K562 (cell line): ENCODE measurements around the gene ZNF584. TPM values are rescaled to one million over a fixed set of nuclear protein-coding genes. Genes with fewer than 3 reads are reported as not detected.

Experiments used
- ATAC-seq: fragments of 200-7000 bp; cut with Tn5 transposase; 3 replicates; pipeline ENCODE4 v1.9.1; 2020; ENCODE audit warnings: moderate library complexity
- BruUV-seq: library from RNA; stranded (reverse); fragments of 400-500 nt; replicated peaks from 2 replicates; lab custom pipeline; 2021; lab: Mats Ljungman, UMichigan
- CTCF ChIA-PET: fragments of 300-600 bp; formaldehyde crosslinking; extraction: SDS; loops from one replicate; lab custom pipeline; 2021; ENCODE audit warnings: low intra/inter-chr PET ratio; lab: Yijun Ruan, JAX
- POLR2A ChIA-PET: fragments of 300-600, 350-650 bp; sonication (Branson Sonifier 250); formaldehyde crosslinking; extraction: SDS; loops from one replicate; lab custom pipeline; 2021; ENCODE audit warnings: antibody characterized with exemption, inconsistent platforms; lab: Yijun Ruan, JAX
- DNase-seq, 4 experiments: peaks; one replicate each; pipeline versions ENCODE4 v3.0.0 to v3.0.0-alpha.2; 2011 to 2018; ENCODE audit warnings: low spot score in 3 of 4, mixed read lengths in 3 of 4; ENCODE audit errors: extremely low read depth in 1 of 4
- FAIRE-seq: peaks from 2 replicates; lab custom pipeline; 2011; peaks lifted over from hg19 to GRCh38; lab: Jason Lieb, UNC
- H2AFZ ChIP-seq: 2 replicates; pipeline ENCODE4 v1.6.0; 2011; ENCODE audit warnings: low read depth, low read length, control low read depth, inconsistent platforms
- H3K27ac ChIP-seq: fragments of 200-600 bp; 3 replicates; pipeline ENCODE4 v1.8.0; 2011; ENCODE audit warnings: low read depth, mild to moderate bottlenecking, control low read depth, inconsistent platforms, low read length, moderate library complexity, mixed read lengths; ENCODE audit errors: extremely low read depth
- H3K27me3 ChIP-seq, 2 experiments: fragments of 300-600 bp in 1 of 2; 2 replicates in 1 of 2; 3 replicates in 1 of 2; pipeline versions ENCODE4 v1.6.0 to v1.8.0; 2011; ENCODE audit warnings: inconsistent platforms in 2 of 2, low read length in 2 of 2, mild to moderate bottlenecking in 1 of 2, mixed read lengths in 1 of 2, moderate library complexity in 1 of 2; ENCODE audit not compliant: control insufficient read depth in 2 of 2, insufficient read depth in 2 of 2
- H3K36me3 ChIP-seq: fragments of 300-600 bp; 3 replicates; pipeline ENCODE4 v1.8.0; 2011; ENCODE audit warnings: mild to moderate bottlenecking, low read length, inconsistent platforms; ENCODE audit not compliant: control insufficient read depth, insufficient read depth
- H3K4me1 ChIP-seq, 2 experiments: fragments of 200-600 bp in 1 of 2; replicated peaks in 1 of 2; 2 replicates in 1 of 2; 3 replicates in 1 of 2; pipeline versions ENCODE4 v1.5.1 to v1.8.0; 2011; ENCODE audit warnings: inconsistent platforms in 2 of 2, low read length in 2 of 2, mild to moderate bottlenecking in 1 of 2, mixed read lengths in 1 of 2, moderate library complexity in 1 of 2; ENCODE audit not compliant: control insufficient read depth in 2 of 2, insufficient read depth in 2 of 2
- H3K4me2 ChIP-seq: 2 replicates; pipeline ENCODE4 v1.6.1; 2011; ENCODE audit warnings: low read length, control low read depth, inconsistent platforms, mixed read lengths; ENCODE audit not compliant: insufficient read depth
- H3K4me3 ChIP-seq: fragments of 200-600 bp; sonication (generic), shearing (Covaris generic); 2 replicates; pipeline ENCODE4 v1.5.1; 2016; ENCODE audit warnings: control low read depth, inconsistent platforms
- H3K79me2 ChIP-seq: fragments of 200-600 bp; 3 replicates; pipeline ENCODE4 v1.8.0; 2011; ENCODE audit warnings: low read length, inconsistent platforms; ENCODE audit not compliant: control insufficient read depth, insufficient read depth
- H3K9ac ChIP-seq, 2 experiments: 2 replicates each; pipeline versions ENCODE4 v1.6.0 to v1.6.1; 2011; ENCODE audit warnings: low read depth in 2 of 2, low read length in 2 of 2, control low read depth in 1 of 2, inconsistent platforms in 1 of 2, mild to moderate bottlenecking in 1 of 2, mixed read lengths in 1 of 2; ENCODE audit not compliant: insufficient read depth in 1 of 2
- H3K9me1 ChIP-seq: one replicate; pipeline ENCODE4 v1.6.0; 2011; ENCODE audit warnings: inconsistent platforms, mild to moderate bottlenecking, low read length, moderate library complexity; ENCODE audit not compliant: control insufficient read depth, insufficient read depth
- H3K9me3 ChIP-seq: replicated peaks from 2 replicates; pipeline ENCODE4 v1.5.1; 2011; ENCODE audit warnings: low read depth, low read length, inconsistent platforms; ENCODE audit not compliant: control insufficient read depth, insufficient read depth
- H4K20me1 ChIP-seq: replicated peaks from 2 replicates; pipeline ENCODE4 v1.6.1; 2011; ENCODE audit warnings: low read length, inconsistent platforms, mixed read lengths; ENCODE audit not compliant: control insufficient read depth, insufficient read depth
- CEBPZ ChIP-seq: fragments of 150-350 bp; IDR thresholded peaks from 2 replicates; pipeline ENCODE4 v1.6.1; 2014; ENCODE audit warnings: low read depth, mild to moderate bottlenecking, low read length, borderline replicate concordance
- CTCF ChIP-seq, 3 experiments: IDR thresholded peaks in 2 of 3; conservative IDR thresholded peaks in 1 of 3; 2 replicates each; pipeline ENCODE4 v1.5.1; 2011 to 2012; ENCODE audit warnings: low read length in 3 of 3, mild to moderate bottlenecking in 3 of 3, control low read depth in 2 of 3, improper control_type of control experiment in 1 of 3, inconsistent platforms in 1 of 3, low read depth in 1 of 3, mixed read lengths in 1 of 3, moderate library complexity in 1 of 3; ENCODE audit not compliant: insufficient read depth in 2 of 3
- CUX1 ChIP-seq: fragments of 200-800 bp; sonication (Bioruptor generic); IDR thresholded peaks from 2 replicates; pipeline ENCODE4 v1.6.1; 2016; ENCODE audit warnings: missing genetic modification characterization, missing compliant biosample characterization
- HIVEP1 ChIP-seq: fragments of 250-450 bp; sonication (Bioruptor Pico); IDR thresholded peaks from 2 replicates; pipeline ENCODE4 v1.4.0; 2020; ENCODE audit warnings: mild to moderate bottlenecking
- TSHZ1 ChIP-seq: fragments of 250-450 bp; sonication (Bioruptor Pico); IDR thresholded peaks from 2 replicates; pipeline ENCODE4 v1.4.0; 2020; ENCODE audit warnings: mild to moderate bottlenecking, moderate library complexity
- ZFX ChIP-seq: sonication (generic); formaldehyde crosslinking; IDR thresholded peaks from 2 replicates; pipeline ENCODE4 v1.8.0; 2022; ENCODE audit warnings: mild to moderate bottlenecking, missing genetic modification reagents, moderate library complexity
- ZNF133 ChIP-seq: fragments of 250-450 bp; sonication (Bioruptor Pico); IDR thresholded peaks from 2 replicates; pipeline ENCODE4 v1.4.0; 2020; ENCODE audit warnings: mild to moderate bottlenecking
- WGBS: fragments of 100-300 bp; shearing (Covaris generic); methylation state at CpG from one replicate; pipeline ENCODE4 v1.1.6; 2016; ENCODE audit warnings: low coverage, mixed read lengths; ENCODE audit not compliant: insufficient coverage; ENCODE audit errors: missing lambda C conversion rate; 5-methylcytosine and 5-hydroxymethylcytosine counted together
- in situ Hi-C: fragments of 300-500 bp; cut with MboI; formaldehyde crosslinking; loops from 4 replicates; pipeline ENCODE4 v1.15.0; 2018; ENCODE audit warnings: inconsistent platforms, mixed read lengths
- intact Hi-C: fragments of 100-400 bp; cut with micrococcal nuclease; formaldehyde crosslinking; loops from 2 replicates; pipeline ENCODE4 v1.14.2; 2022
- polyA plus RNA-seq, 8 experiments: library from polyadenylated mRNA; depleted of rRNA in 4 of 8; stranded (reverse) in 5 of 8; unstranded in 3 of 8; fragments of >200 nt; fragmentation: Nextera tagmentation in 2 of 8; fragmentation: Illumina TruSeq in 1 of 8; extraction: Ambion mirVana in 2 of 8; extraction: Trizol in 1 of 8; gene quantifications; 2 replicates each; pipeline versions ENCODE4 v1.2.1 to v1.2.3, GENCODE V29; 2011 to 2014; ENCODE audit warnings: inconsistent platforms in 1 of 8, missing spikeins in 1 of 8
- total RNA-seq, 7 experiments: library from RNA; depleted of rRNA in 6 of 7; stranded (reverse); fragments of >200 nt in 6 of 7; fragmentation: Illumina TruSeq in 2 of 7; extraction: Trizol in 2 of 7; gene quantifications; 2 replicates each; pipeline versions ENCODE4 v1.2.1 to v1.2.3, GENCODE V29; 2011 to 2021; ENCODE audit warnings: low replicate concordance in 1 of 7

Gene ZNF584
- total and polyA plus RNA-seq, 9 of the 15 experiments (the other 6 are each of a cell fraction or from before 2014, with no cell fraction given), result 5.8 to 43.4 (median 24.6) TPM

- BruUV-seq, result no TSS peak
- no peak for ATAC-seq
- WGBS, result 71% methylated on average over 2 of the region's 2 CpGs
- TF ChIP-seq HIVEP1 (CRISPR knock-in tag), result no peak
- TF ChIP-seq ZNF133, result no peak
- TF ChIP-seq ZFX (CRISPR knock-in tag), result no peak
- no peak for TF ChIP-seq CEBPZ
- TF ChIP-seq TSHZ1 (CRISPR knock-in tag), result no peak
- no peak for TF ChIP-seq CTCF (IDR thresholded peaks at IDR 0.05 in 2 of 3, conservative IDR thresholded peaks at IDR 0.05 in 1 of 3; ENCODE audit: insufficient read depth in 2 of 3, low read depth in 1 of 3, low read length in 3 of 3)
- TF ChIP-seq CUX1, result no peak
These were observed 51.6 kb downstream of the ZNF584 start for GRCh38 chr19:58460039-58460438.

More at GRCh38 chr19:58460039-58460438, 51.6 kb downstream of the ZNF584 start:
- FAIRE-seq (no peak), DNase-seq (no peak)
- no peak overlapping the region for H3K27ac ChIP-seq
- ChIA-PET POLR2A (interaction anchor here (0.8 kb wide), 1 partner anchor 15 kb away, joined by 3 read pairs; no protein-coding TSS in a partner anchor), CTCF (no interaction called here)
- H3K4me2 ChIP-seq, result no peak overlapping the region
- no peaks in the 10 kb centered on the region for H3K4me1 ChIP-seq
- H3K9me3 ChIP-seq, result no peaks in the 10 kb centered on the region
- intact Hi-C loops, result no loop called here
- H3K9me1 ChIP-seq, result no peaks in the 10 kb centered on the region
- H3K27me3 ChIP-seq, result no peaks in the 10 kb centered on the region
- H3K4me3 ChIP-seq, result no peak overlapping the region
- peaks cover 20% of the 10 kb centered on the region; the same call in 2 of the 3 replicates for H3K36me3 ChIP-seq
- H3K79me2 ChIP-seq, result no peaks in the 10 kb centered on the region
- no peak overlapping the region for H3K9ac ChIP-seq
- no peak overlapping the region for H2AFZ ChIP-seq
- H4K20me1 ChIP-seq, result no peaks in the 10 kb centered on the region
- in situ Hi-C loops, result no loop called here
